NCI-H1930 (cell line): ENCODE measurements around the gene A2M.

Experiments
- DNase-seq, 2 experiments: peaks; one replicate each; lab custom pipeline; 2025; lab: John Stamatoyannopoulos, UW

A2M gene

GRCh38 chr12:9098463-9099026 lies 17.2 kb downstream of the A2M start:
- DNase-seq = no peak

GRCh38 chr12:9098115-9098452 lies 17.6 kb downstream of the A2M start:
- DNase-seq = no peak

GRCh38 chr12:9096563-9097176 lies 19.0 kb downstream of the A2M start:
- DNase-seq = no peak

- DNase-seq = no peak
Measured at GRCh38 chr12:9095322-9095721, 20.4 kb downstream of the A2M start.

- no peak for DNase-seq
Measured at GRCh38 chr12:9094512-9095206, 21.1 kb downstream of the A2M start.

GRCh38 chr12:9091891-9092598 lies 23.7 kb downstream of the A2M start:
- DNase-seq = no peak

GRCh38 chr12:9090220-9090619 lies 25.5 kb downstream of the A2M start:
- DNase-seq = no peak

- no peak for DNase-seq
Measured at GRCh38 chr12:9087087-9087835, 28.5 kb downstream of the A2M start.

GRCh38 chr12:9086087-9086486 lies 29.6 kb downstream of the A2M start:
- DNase-seq = no peak

- DNase-seq = no peak
Measured at GRCh38 chr12:9084417-9084816, 31.3 kb downstream of the A2M start.

GRCh38 chr12:9083793-9084192 lies 31.9 kb downstream of the A2M start:
- no peak for DNase-seq

GRCh38 chr12:9081667-9082427 lies 33.9 kb downstream of the A2M start:
- DNase-seq = no peak

GRCh38 chr12:9079883-9080675 lies 35.6 kb downstream of the A2M start:
- DNase-seq = no peak

GRCh38 chr12:9079082-9079481 lies 36.6 kb downstream of the A2M start:
- DNase-seq = no peak

GRCh38 chr12:9077152-9078031 lies 38.3 kb downstream of the A2M start:
- DNase-seq = no peak

GRCh38 chr12:9076733-9077132 lies 39.0 kb downstream of the A2M start:
- DNase-seq = no peak

GRCh38 chr12:9075138-9075535 lies 40.6 kb downstream of the A2M start:
- DNase-seq = no peak

- DNase-seq = no peak
Measured at GRCh38 chr12:9074484-9075137, 41.1 kb downstream of the A2M start.

- DNase-seq = no peak
Measured at GRCh38 chr12:9073076-9073475, 42.6 kb downstream of the A2M start.
